Spleen (tissue), 7 donors: Measurements from ENCODE around the gene CAMK1D.

ENCODE experiments used
- POLR2AphosphoS5 ChIP-seq, 3 donors: sonication (generic); formaldehyde crosslinking; IDR thresholded peaks; one replicate each; pipeline ENCODE4 v1.5.1; 2017; ENCODE audit warnings: antibody characterized with exemption in 3 of 3
- TF ChIP-seq, protein P1 (sequence below), 11 experiments: fragments of 200-600 bp in 7 of 11; fragments of 450-650 bp in 4 of 11; sonication (generic) in 4 of 11; IDR thresholded peaks in 8 of 11; conservative IDR thresholded peaks in 3 of 11; 1 replicate in 7 of 11; 2 replicates in 4 of 11; pipeline versions ENCODE4 v1.4.0 to v1.8.0; 2016 to 2021; ENCODE audit warnings: antibody characterized with exemption in 11 of 11, inconsistent platforms in 4 of 11, mild to moderate bottlenecking in 1 of 11
- donor health status: DM: no; HTN: no; CAD: no; lungs with moderate emphysema.
- donor health status: DM: no; HTN: no; CAD: no.
- donor health status: DM: no; HTN: no; CAD: no.

DNA sequence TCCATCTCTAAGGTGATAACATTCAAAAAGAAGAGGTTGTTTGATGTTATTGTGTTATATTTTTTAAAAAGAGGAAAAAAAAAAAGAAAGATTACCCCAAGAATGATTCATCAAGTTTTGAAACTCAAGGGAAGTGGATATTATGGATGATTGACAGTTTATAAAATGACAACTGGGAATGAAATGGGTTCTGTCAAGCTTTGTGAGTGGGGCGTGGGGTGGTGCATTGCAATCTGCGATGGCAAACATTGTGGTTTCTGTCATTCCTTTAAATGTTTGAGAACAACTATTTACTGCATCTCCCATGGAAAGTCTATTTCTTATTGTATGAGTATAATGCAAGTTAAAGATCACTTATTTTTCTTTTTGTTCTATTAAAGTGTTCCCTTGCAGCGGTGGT is 355.1 kb downstream of the CAMK1D start:
- TF ChIP-seq, protein P1, sequence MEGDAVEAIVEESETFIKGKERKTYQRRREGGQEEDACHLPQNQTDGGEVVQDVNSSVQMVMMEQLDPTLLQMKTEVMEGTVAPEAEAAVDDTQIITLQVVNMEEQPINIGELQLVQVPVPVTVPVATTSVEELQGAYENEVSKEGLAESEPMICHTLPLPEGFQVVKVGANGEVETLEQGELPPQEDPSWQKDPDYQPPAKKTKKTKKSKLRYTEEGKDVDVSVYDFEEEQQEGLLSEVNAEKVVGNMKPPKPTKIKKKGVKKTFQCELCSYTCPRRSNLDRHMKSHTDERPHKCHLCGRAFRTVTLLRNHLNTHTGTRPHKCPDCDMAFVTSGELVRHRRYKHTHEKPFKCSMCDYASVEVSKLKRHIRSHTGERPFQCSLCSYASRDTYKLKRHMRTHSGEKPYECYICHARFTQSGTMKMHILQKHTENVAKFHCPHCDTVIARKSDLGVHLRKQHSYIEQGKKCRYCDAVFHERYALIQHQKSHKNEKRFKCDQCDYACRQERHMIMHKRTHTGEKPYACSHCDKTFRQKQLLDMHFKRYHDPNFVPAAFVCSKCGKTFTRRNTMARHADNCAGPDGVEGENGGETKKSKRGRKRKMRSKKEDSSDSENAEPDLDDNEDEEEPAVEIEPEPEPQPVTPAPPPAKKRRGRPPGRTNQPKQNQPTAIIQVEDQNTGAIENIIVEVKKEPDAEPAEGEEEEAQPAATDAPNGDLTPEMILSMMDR (IDR thresholded peaks at IDR 0.05 in 8 of 11, conservative IDR thresholded peaks at IDR 0.05 in 3 of 11), result no peak
- no peak for TF ChIP-seq POLR2AphosphoS5 (IDR thresholded peaks at IDR 0.05)
